Endothelial cell of umbilical vein (primary cell): ENCODE results near the gene PKNOX1.
"Not testable (repeated sequence)": the region's sequence is repeated elsewhere in the genome, so short reads cannot be mapped to it uniquely, and the experiment has no call there.

Source experiments
- CTCF ChIP-seq, 2 donors: IDR thresholded peaks; 1 replicate in 1 of 2; 2 replicates in 1 of 2; pipeline ENCODE4 v1.5.1; 2011; ENCODE audit warnings: low read length in 2 of 2, mild to moderate bottlenecking in 2 of 2, moderate library complexity in 2 of 2, control low read depth in 1 of 2, inconsistent platforms in 1 of 2, low read depth in 1 of 2; ENCODE audit not compliant: insufficient read depth in 1 of 2; ENCODE audit errors: extremely low read depth in 1 of 2
- EZH2 ChIP-seq: IDR thresholded peaks from 2 replicates; pipeline ENCODE4 v1.6.1; 2012; ENCODE audit warnings: borderline replicate concordance, low read depth, mild to moderate bottlenecking, moderate library complexity, low read length, inconsistent platforms; ENCODE audit not compliant: severe bottlenecking
- FOS ChIP-seq: IDR thresholded peaks from 2 replicates; pipeline ENCODE4 v1.6.1; 2011; ENCODE audit warnings: mild to moderate bottlenecking, low read length, moderate library complexity, borderline replicate concordance; ENCODE audit not compliant: insufficient read depth
- JUN ChIP-seq: IDR thresholded peaks from 2 replicates; pipeline ENCODE4 v1.6.1; 2011; ENCODE audit warnings: borderline replicate concordance, low read depth; ENCODE audit not compliant: insufficient read length, insufficient read depth
- MAX ChIP-seq: IDR thresholded peaks from 2 replicates; pipeline ENCODE4 v1.6.1; 2011; ENCODE audit not compliant: insufficient read depth, insufficient read length
- MYC ChIP-seq: IDR thresholded peaks from one replicate; pipeline ENCODE4 v1.6.1; 2011; ENCODE audit warnings: mild to moderate bottlenecking, low read depth, low read length
- POLR2A ChIP-seq: IDR thresholded peaks from 2 replicates; pipeline ENCODE4 v1.6.1; 2012; ENCODE audit warnings: low read depth, mild to moderate bottlenecking, control low read depth, low read length
- POLR2AphosphoS5 ChIP-seq: IDR thresholded peaks from 2 replicates; pipeline ENCODE4 v1.6.1; 2012; ENCODE audit warnings: low read depth, mild to moderate bottlenecking, control low read depth, low read length, moderate library complexity; ENCODE audit not compliant: insufficient read depth

- not testable (repeated sequence) for TF ChIP-seq CTCF (IDR thresholded peaks at IDR 0.05; ENCODE audit: extremely low read depth in 1 of 2, insufficient read depth in 1 of 2, low read depth in 1 of 2, low read length in 2 of 2); EZH2; POLR2A; FOS; MYC; POLR2AphosphoS5; MAX; JUN
Measured at GRCh38 chr21:42933973-42934372, 40.4 kb upstream of the PKNOX1 start.
